ENCODE measurements around the gene DLX1.

DLX1 gene

DNA sequence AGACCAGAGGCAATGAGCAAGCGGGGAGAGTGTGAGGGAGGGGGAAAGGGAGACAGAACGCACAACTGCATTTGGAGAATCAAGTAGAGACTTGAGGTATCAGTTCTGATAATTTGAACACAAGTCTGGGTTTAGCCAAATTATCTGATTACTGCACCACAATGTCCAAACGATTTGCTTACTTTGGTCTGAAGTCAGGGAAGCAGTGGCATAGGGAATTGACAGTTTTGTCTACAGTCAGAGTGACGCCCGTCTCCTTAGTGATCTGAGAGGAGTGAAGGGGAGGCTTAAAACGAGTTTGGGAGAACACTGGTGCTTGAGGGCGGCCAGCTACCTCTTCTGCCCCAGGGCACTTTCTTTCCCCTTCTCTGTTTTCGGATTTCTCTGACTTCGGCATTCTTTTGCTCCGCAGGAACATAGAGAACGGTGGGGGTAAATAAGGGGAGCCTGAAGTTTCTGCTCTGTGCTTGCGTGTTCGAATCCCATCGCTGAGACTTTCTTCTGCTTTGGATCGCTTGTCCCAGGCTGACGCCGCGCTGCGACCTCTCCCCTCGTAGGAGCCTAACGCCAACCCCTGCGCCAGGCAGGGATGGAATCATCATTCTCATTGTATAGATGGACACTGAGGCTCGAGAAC, 20.3 kb downstream of the DLX1 start:
- Histone ChIP-seq H3K9ac (no peak overlapping the region), H2AFZ (no peak overlapping the region), H3K36me3 (ENCODE audit: control insufficient read depth, insufficient read depth, low read length) (no peaks in the 10 kb centered on the region), H3K4me2 (ENCODE audit: low read length) (no peak overlapping the region), H3K4me3 (ENCODE audit: low read depth, low read length) (no peak overlapping the region), H3K4me1 (no peaks in the 10 kb centered on the region), H3K9me3 (ENCODE audit: control insufficient read depth, low read length) (no peaks in the 10 kb centered on the region), H3K27me3 (ENCODE audit: control insufficient read depth, insufficient read depth, low read length) (peaks cover 23% of the 10 kb centered on the region), H3K27ac (no peak overlapping the region), H3K79me2 (no peaks in the 10 kb centered on the region)
- TF ChIP-seq CTCF (IDR thresholded peaks at IDR 0.05), result no peak

- no peak overlapping the region for H3K4me2 ChIP-seq (ENCODE audit: low read length)
- H3K27ac ChIP-seq, result no peak overlapping the region
- no peaks in the 10 kb centered on the region for H3K4me1 ChIP-seq
- H3K9me3 ChIP-seq (ENCODE audit: control insufficient read depth, low read length), result no peaks in the 10 kb centered on the region
- peaks cover 19% of the 10 kb centered on the region for H3K27me3 ChIP-seq (ENCODE audit: control insufficient read depth, insufficient read depth, low read length)
- H3K79me2 ChIP-seq, result no peaks in the 10 kb centered on the region
- no peak overlapping the region for H2AFZ ChIP-seq
- H3K36me3 ChIP-seq (ENCODE audit: control insufficient read depth, insufficient read depth, low read length), result no peaks in the 10 kb centered on the region
- no peak overlapping the region for H3K4me3 ChIP-seq (ENCODE audit: low read depth, low read length)
- H3K9ac ChIP-seq, result no peak overlapping the region
- no peak for TF ChIP-seq CTCF (IDR thresholded peaks at IDR 0.05)
Measured at GRCh38 chr2:172106108-172106961, 21.0 kb downstream of the DLX1 start.

DNA sequence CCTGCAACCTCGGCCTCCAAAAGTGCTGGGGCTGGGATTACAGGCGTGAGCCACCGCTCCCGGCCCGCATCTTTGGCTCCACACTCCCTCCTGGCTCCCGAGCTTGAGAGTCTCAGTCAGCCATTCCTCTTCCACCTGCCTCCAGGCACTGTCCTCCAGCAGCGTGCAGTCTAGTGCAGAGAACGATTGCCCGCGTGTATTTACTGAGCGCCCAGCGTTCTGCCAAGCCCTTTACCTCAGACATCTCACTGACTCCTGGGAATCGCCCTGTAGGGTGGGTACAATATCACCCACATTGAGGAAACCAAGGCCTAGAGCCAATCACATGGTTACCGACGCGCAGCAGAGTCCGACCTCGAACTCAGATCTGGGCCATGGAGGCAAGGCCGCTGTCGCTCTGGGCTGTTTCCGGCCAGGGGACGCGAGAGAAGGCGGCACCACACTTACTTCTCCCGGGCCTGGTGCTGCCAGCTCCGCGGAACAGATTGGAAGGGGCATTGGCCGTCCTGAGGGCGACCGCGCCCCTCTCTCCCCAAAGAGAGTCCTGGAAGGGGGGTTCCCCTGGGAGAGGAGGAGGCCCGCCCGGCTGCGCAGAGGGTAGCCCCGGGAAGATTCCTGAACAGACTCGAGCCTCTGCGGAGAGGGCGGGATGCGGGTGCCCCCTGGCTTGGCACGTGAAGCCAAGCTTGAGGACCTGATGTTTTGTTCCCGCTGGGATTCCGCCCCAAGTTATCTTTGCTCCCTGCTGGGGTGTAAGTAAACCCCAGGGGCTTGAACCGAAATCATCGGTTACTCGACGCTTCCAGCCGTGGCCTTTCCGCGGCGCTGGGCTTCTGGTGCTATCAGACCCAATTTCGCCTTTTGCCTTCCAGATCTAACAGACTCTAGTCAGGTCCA, 22.6 kb downstream of the DLX1 start:
- Histone ChIP-seq H2AFZ (no peak overlapping the region), H3K4me2 (ENCODE audit: low read length) (no peak overlapping the region), H3K9ac (no peak overlapping the region), H3K27me3 (ENCODE audit: control insufficient read depth, insufficient read depth, low read length) (peaks cover 11% of the 10 kb centered on the region), H3K79me2 (no peaks in the 10 kb centered on the region), H3K4me1 (no peaks in the 10 kb centered on the region), H3K27ac (no peak overlapping the region), H3K36me3 (ENCODE audit: control insufficient read depth, insufficient read depth, low read length) (no peaks in the 10 kb centered on the region), H3K9me3 (ENCODE audit: control insufficient read depth, low read length) (no peaks in the 10 kb centered on the region), H3K4me3 (ENCODE audit: low read depth, low read length) (no peak overlapping the region)
- TF ChIP-seq CTCF (IDR thresholded peaks at IDR 0.05), result no peak

- Histone ChIP-seq H3K9ac (no peak overlapping the region), H3K27ac (no peak overlapping the region), H3K79me2 (no peaks in the 10 kb centered on the region), H3K4me2 (ENCODE audit: low read length) (no peak overlapping the region), H2AFZ (no peak overlapping the region), H3K36me3 (ENCODE audit: control insufficient read depth, insufficient read depth, low read length) (no peaks in the 10 kb centered on the region), H3K4me3 (ENCODE audit: low read depth, low read length) (no peak overlapping the region), H3K9me3 (ENCODE audit: control insufficient read depth, low read length) (no peaks in the 10 kb centered on the region), H3K27me3 (ENCODE audit: control insufficient read depth, insufficient read depth, low read length) (peaks cover 11% of the 10 kb centered on the region), H3K4me1 (no peaks in the 10 kb centered on the region)
- TF ChIP-seq CTCF (IDR thresholded peaks at IDR 0.05), result no peak
Measured at GRCh38 chr2:172108587-172108930, 23.3 kb downstream of the DLX1 start.
